ENCODE measurements around the gene TEX35. TPM values are rescaled to one million over a fixed set of nuclear protein-coding genes. Genes with fewer than 3 reads are reported as not detected.

TEX35 gene
- total RNA-seq, 1 donor from 2014 or later = not detected

DNA sequence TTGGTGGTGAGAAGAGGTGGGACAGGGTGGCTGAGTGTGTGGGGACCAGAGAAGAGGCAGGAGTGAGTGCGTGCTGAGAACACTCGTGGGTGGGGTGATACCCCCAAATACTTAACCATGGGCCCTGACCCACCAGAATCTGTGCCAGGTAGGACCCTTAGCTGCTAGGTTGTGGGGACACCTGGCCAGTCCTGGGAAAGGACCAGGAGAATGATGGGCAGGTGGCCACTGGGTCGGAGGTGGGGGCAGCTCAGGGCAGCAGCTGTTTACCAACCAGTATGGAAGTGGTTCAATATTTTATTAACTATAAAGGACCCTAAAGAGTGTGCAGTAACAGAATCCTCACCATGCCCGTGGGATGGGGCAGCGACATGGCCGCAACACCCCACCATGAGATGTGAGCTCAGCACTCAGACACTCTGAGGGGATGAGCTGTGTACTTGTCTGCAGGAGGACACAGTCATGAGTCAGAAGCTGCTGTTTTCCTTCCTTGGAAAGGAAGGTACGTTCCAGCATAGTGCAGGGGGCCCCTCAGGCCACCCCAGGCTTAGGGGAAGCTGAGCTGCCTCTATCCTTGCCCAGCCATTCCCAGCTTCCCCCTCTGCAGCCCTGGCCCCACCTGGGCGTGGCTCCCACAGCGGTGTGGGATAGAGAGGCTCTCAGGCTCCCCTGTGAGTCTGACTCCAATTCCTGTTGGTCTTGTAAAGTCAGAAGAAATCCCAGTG is 25.4 kb downstream of the TEX35 start:
- Mint-ChIP-seq H3K27ac (ENCODE audit: unreplicated experiment) (peak overlapping the region; percentile 14), H3K4me1 (ENCODE audit: unreplicated experiment) (peaks cover 45% of the 10 kb centered on the region), H3K27me3 (ENCODE audit: unreplicated experiment) (no peaks in the 10 kb centered on the region), H3K9me3 (ENCODE audit: unreplicated experiment) (no peaks in the 10 kb centered on the region), H3K36me3 (ENCODE audit: unreplicated experiment) (no peaks in the 10 kb centered on the region), H3K4me3 (ENCODE audit: unreplicated experiment) (no peak overlapping the region)
- DNase-seq (ENCODE audit: extremely low spot score, unreplicated experiment) = no peak
- TF ChIP-seq, protein P1, sequence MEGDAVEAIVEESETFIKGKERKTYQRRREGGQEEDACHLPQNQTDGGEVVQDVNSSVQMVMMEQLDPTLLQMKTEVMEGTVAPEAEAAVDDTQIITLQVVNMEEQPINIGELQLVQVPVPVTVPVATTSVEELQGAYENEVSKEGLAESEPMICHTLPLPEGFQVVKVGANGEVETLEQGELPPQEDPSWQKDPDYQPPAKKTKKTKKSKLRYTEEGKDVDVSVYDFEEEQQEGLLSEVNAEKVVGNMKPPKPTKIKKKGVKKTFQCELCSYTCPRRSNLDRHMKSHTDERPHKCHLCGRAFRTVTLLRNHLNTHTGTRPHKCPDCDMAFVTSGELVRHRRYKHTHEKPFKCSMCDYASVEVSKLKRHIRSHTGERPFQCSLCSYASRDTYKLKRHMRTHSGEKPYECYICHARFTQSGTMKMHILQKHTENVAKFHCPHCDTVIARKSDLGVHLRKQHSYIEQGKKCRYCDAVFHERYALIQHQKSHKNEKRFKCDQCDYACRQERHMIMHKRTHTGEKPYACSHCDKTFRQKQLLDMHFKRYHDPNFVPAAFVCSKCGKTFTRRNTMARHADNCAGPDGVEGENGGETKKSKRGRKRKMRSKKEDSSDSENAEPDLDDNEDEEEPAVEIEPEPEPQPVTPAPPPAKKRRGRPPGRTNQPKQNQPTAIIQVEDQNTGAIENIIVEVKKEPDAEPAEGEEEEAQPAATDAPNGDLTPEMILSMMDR (IDR thresholded peaks at IDR 0.05) = no peak

DNA sequence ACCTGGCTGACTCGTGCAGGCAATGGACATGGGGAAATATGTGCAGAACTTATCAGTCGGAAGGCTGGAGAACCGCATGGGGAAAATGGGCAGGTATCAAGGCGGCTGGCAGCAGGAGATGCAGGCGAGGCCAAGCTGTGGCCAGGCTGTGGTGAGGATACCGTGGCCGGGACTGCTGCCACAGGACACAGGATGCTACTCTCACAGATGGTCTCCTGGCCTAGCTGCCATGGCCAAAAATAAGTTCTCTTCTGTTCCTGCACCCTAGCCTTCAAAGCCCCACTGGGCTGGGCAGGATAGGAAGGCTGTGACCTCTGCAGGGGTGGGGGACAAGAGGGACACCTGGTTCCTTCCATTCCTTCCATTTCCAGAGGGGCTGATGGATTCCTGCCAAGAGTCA is 26.4 kb downstream of the TEX35 start:
- TF ChIP-seq, protein P1 (IDR thresholded peaks at IDR 0.05) = no peak
- Mint-ChIP-seq H3K27me3 (ENCODE audit: unreplicated experiment) (no peaks in the 10 kb centered on the region), H3K36me3 (ENCODE audit: unreplicated experiment) (no peaks in the 10 kb centered on the region), H3K9me3 (ENCODE audit: unreplicated experiment) (no peaks in the 10 kb centered on the region), H3K4me1 (ENCODE audit: unreplicated experiment) (peaks cover 49% of the 10 kb centered on the region), H3K4me3 (ENCODE audit: unreplicated experiment) (no peak overlapping the region), H3K27ac (ENCODE audit: unreplicated experiment) (no peak overlapping the region)
- no peak for DNase-seq (ENCODE audit: extremely low spot score, unreplicated experiment)

DNA sequence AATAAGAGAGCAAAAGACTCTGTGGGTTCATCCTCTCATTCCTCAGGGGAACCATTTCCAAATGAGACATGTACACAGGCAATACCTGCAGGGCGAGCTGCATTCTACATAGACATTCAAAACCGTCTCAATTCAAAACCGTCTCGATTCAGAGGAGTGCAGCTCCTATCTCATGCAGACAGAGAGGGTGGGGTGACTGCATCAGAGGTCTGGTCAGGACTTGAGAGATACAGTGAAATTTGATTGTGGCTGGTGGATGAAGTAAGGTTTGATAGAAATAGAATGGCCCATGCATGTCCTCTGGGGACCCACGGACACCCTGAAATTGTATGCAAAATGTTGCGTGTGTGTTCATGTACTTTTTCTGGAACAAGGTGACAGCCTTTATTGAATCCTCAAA is 27.3 kb downstream of the TEX35 start:
- TF ChIP-seq, protein P1 (IDR thresholded peaks at IDR 0.05) = no peak
- Mint-ChIP-seq H3K4me3 (ENCODE audit: unreplicated experiment) (no peak overlapping the region), H3K27ac (ENCODE audit: unreplicated experiment) (no peak overlapping the region), H3K4me1 (ENCODE audit: unreplicated experiment) (peaks cover 49% of the 10 kb centered on the region), H3K36me3 (ENCODE audit: unreplicated experiment) (no peaks in the 10 kb centered on the region), H3K9me3 (ENCODE audit: unreplicated experiment) (no peaks in the 10 kb centered on the region), H3K27me3 (ENCODE audit: unreplicated experiment) (no peaks in the 10 kb centered on the region)
- DNase-seq (ENCODE audit: extremely low spot score, unreplicated experiment) = no peak

DNA sequence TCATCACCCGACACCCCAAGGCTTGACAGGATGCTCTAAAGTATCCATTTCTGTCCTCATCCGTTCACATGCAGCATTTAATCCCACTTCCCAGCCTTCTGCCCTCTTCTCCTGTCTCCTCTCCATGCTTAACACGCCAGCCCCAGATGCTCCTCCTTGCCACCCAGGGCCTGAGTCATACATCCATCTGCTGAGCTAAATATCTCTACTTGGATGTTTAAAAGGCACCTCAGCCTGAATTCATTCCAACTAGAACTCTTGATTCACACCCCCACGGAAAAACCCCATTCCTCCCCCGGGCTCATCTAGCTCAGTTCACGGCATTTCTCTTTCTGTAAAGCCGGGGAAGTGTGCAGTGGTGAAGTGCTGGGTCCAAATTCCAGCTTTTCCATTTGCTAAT is 27.7 kb downstream of the TEX35 start:
- DNase-seq (ENCODE audit: extremely low spot score, unreplicated experiment) = no peak
- H3K9me3 Mint-ChIP-seq (ENCODE audit: unreplicated experiment) = no peaks in the 10 kb centered on the region
- peaks cover 49% of the 10 kb centered on the region for H3K4me1 Mint-ChIP-seq (ENCODE audit: unreplicated experiment)
- no peak overlapping the region for H3K4me3 Mint-ChIP-seq (ENCODE audit: unreplicated experiment)
- TF ChIP-seq, protein P1 (IDR thresholded peaks at IDR 0.05) = no peak
- no peaks in the 10 kb centered on the region for H3K27me3 Mint-ChIP-seq (ENCODE audit: unreplicated experiment)
- peaks cover under 1% of the 10 kb centered on the region for H3K36me3 Mint-ChIP-seq (ENCODE audit: unreplicated experiment)
- H3K27ac Mint-ChIP-seq (ENCODE audit: unreplicated experiment) = no peak overlapping the region

DNA sequence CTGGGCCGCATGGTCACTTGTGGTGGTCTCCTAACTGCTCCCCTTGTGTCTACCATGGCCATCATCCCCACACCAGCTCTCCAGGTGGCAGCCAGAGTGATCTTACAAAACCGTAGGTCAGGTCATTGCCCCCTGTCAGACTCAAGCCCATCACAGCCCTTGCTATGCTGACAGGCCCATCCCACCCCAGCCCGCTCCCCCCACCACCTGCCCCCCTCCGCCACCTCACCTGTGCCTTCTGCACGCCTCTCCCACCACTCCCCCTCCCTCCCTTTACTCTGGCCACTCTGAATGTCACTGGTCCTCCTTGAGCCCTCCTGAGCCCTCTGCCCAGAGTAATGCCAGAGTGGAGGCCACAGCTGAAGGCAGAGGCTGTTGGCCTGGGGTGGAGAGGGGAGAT is 28.5 kb downstream of the TEX35 start:
- H3K27ac Mint-ChIP-seq (ENCODE audit: unreplicated experiment) = no peak overlapping the region
- H3K9me3 Mint-ChIP-seq (ENCODE audit: unreplicated experiment) = no peaks in the 10 kb centered on the region
- H3K27me3 Mint-ChIP-seq (ENCODE audit: unreplicated experiment) = no peaks in the 10 kb centered on the region
- H3K4me1 Mint-ChIP-seq (ENCODE audit: unreplicated experiment) = peaks cover 49% of the 10 kb centered on the region
- H3K36me3 Mint-ChIP-seq (ENCODE audit: unreplicated experiment) = peaks cover 2% of the 10 kb centered on the region
- H3K4me3 Mint-ChIP-seq (ENCODE audit: unreplicated experiment) = peak overlapping the region; percentile 90
- TF ChIP-seq, protein P1 (IDR thresholded peaks at IDR 0.05) = no peak
- no peak for DNase-seq (ENCODE audit: extremely low spot score, unreplicated experiment)
